Esophagus muscularis mucosa (tissue), 3 donors: ENCODE measurements around the gene CNTN5.

Experiments used
- POLR2A ChIP-seq: fragments of 450-650 bp; IDR thresholded peaks from one replicate; pipeline ENCODE4 v1.6.1; 2017; ENCODE audit warnings: antibody characterized with exemption, moderate library complexity, mild to moderate bottlenecking, low read depth
- TF ChIP-seq, protein P1 (sequence below), 3 experiments: fragments of 200-600 bp in 2 of 3; fragments of 450-650 bp in 1 of 3; sonication (generic) in 2 of 3; IDR thresholded peaks; one replicate each; pipeline ENCODE4 v1.5.1; 2017 to 2019; ENCODE audit warnings: antibody characterized with exemption in 3 of 3, mild to moderate bottlenecking in 2 of 3, moderate library complexity in 1 of 3

DNA sequence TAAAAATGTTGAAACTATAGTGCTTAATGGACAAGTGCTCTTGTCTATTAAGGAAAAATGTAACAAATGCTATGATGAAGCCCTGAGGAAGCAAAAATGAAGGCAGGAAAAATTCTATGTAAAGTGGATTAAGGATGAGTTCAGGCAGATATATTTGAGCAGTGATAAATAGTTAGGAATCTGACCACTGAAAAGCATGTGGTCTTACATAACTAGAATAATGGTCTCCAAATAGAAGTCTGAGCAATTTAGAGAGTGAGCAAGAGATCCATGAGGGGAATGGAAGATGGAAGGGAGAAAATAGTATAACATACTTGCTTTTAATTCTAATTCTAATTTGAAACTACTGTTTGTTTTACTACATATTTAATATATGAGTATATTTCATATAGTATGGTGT, 1155.7 kb downstream of the CNTN5 start:
- TF ChIP-seq POLR2A, result no peak
- TF ChIP-seq, protein P1, sequence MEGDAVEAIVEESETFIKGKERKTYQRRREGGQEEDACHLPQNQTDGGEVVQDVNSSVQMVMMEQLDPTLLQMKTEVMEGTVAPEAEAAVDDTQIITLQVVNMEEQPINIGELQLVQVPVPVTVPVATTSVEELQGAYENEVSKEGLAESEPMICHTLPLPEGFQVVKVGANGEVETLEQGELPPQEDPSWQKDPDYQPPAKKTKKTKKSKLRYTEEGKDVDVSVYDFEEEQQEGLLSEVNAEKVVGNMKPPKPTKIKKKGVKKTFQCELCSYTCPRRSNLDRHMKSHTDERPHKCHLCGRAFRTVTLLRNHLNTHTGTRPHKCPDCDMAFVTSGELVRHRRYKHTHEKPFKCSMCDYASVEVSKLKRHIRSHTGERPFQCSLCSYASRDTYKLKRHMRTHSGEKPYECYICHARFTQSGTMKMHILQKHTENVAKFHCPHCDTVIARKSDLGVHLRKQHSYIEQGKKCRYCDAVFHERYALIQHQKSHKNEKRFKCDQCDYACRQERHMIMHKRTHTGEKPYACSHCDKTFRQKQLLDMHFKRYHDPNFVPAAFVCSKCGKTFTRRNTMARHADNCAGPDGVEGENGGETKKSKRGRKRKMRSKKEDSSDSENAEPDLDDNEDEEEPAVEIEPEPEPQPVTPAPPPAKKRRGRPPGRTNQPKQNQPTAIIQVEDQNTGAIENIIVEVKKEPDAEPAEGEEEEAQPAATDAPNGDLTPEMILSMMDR (IDR thresholded peaks at IDR 0.05), result no peak
